AG20443 (cell line): ENCODE data around the gene SH3PXD2A.

Experiments used
- DNase-seq: peaks from one replicate; pipeline ENCODE4 v3.0.0; 2012; ENCODE audit warnings: low spot score, mixed read lengths

SH3PXD2A gene

DNA sequence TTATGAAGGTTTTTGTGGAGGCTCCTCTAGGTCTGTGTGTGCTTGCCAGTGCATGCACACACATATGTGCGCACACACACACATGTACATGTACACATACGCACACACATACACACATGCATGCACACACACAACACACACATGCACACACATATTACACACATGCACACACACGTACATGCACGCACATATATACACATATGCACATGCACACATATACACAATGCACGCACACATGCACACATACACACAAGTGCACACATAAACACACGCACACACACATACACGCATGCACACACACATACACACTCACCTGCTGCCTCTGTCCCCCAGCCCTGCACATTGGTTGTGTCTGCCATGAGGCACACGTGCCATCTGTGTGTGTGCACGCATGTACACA lies 295.6 kb downstream of the SH3PXD2A start:
- no peak for DNase-seq

DNA sequence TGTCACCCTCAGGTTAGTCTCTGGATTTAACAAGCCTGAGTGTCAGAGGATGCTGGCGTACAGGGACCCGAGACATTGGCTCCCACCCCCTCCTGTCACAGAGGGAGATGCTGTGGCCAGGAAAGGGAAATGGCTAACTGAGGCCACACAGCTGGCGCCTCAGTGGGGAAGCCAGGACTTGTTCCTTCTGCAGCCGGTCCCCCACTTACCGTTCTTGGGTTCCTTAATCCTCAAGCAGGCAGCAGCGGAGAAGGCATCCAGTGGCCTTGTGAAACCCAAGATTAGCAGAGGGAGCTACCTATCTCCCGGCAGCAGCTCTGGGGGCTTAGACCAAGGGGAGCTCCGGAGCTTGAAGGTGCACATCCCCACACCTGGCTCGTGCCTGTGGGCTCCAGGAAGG lies 296.5 kb downstream of the SH3PXD2A start:
- no peak for DNase-seq

DNA sequence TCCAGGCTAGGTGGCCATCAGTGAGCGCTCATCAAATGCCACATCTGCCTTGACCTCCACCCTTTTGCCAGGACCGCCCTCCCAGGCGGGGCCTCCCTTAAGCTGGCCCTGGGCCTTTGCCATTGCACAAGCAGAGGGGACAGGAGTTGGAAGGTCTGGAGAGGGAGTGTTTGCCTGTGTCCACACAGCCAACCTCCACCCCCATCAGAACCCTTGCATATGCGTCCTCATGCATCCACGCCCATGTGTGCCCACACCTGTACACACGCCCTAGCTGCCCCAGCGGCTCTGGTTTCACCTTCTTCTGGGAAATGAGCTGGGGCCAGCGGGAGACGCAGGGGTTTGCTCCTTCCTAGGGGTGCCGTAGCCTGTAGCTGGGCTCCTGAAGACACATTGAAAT lies 297.9 kb downstream of the SH3PXD2A start:
- no peak for DNase-seq

DNA sequence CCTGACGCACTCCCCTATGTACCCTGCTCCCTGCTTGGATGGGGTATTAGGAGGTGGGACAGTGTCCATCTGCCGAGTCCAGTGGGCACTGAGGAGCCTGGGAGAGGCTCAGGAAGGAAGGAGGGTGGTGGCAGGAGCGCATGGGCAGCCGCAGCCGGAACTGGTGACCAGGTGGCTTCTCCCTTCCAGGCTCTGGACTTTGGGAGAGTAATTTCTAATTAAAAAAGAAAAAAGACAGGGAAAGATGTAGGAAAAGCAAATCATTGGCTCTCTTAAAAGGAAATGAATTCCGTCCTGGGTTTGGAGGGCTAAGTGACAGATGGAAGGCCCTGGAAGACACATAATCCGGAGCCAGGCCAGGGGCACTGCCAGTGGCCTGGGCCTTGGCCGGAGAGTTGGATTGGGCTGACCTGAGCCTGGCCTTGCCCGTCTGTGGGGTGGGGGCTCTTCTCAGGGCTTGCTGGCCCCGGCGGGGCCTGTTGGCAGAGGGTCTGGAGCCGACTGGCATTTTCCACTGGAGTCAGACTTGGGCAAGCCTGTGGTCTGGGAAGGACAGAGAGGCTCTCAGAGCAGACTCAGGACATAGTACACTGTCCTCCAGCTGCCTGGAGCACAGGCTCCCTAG lies 298.9 kb downstream of the SH3PXD2A start:
- DNase-seq, result no peak

DNA sequence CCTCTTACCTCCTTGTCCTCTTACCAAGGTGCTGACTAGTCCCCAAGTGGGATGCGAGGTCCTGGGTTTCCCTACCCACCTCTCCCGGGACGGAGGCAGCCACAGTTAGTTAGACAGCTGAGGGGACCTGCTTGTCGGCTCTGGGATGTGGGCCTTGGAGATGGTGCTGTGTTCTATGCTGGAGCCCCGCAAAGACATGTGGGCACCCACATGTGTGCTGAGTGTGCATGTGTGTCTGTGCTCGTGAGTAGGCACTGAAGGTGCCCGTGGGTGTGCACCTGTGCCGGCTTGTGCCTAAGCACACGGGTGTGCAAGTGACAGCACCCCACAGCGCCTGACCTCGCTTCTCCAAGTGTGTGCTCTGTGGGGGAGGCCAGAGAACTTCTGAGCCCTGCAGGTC lies 299.7 kb downstream of the SH3PXD2A start:
- DNase-seq, result no peak

DNA sequence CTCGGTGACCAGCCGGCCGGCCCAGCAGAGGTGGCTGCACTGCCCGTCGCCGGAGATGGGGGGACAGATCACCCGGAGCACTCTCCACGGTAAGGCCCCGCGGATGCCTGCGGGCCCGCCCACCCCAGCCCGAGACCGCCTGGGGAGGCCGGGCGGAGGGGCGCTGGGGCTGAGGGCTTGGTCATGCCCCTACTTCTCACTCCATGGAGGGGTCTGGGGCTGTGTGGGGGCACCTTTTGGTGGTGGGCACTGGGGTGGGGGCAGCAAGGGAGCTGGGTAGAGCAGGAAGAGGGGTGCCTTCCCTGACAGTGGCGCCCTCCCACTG lies 300.1 kb downstream of the SH3PXD2A start:
- no peak for DNase-seq

DNA sequence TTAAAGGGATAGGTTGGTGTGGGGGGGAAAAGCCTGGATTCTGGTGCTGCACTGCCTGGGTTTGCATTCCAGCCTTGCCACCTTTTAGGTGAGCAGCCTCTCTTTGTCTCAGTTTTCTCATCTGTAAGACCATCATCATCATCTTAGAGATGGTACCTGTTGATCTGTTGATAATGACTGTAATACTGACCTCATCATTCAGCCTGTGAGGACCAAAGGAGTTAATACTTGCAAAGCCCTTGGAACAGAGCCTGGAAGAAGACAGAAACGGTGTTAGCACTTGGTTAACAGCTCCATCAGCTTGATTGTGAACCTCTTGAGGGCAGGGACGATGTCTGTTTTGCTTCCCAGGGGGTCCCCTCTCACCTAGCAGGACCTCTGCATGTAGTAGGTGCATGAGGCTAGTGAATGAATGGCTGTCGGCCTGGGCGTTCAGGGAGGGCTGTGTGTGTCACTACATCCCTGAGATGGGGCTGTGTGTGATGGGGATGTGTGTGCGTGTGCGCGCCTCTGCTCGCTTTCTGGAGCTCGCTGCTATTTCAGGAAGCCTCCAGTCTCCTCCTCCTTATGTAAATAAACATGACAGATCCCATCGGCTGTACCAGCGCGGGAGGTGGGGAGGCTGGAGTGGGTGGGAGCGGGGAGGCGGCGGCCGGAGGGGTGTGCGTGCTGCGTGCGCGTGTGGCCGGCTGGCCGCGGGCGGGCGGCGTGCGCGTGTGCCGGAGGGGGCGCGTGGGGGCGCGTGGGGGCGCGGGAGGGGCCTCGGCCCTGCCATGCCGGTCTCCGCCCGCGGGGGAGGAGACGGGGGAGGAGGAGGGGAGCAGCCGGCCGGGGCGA lies 300.7 kb downstream of the SH3PXD2A start:
- DNase-seq, result peak; percentile 74

DNA sequence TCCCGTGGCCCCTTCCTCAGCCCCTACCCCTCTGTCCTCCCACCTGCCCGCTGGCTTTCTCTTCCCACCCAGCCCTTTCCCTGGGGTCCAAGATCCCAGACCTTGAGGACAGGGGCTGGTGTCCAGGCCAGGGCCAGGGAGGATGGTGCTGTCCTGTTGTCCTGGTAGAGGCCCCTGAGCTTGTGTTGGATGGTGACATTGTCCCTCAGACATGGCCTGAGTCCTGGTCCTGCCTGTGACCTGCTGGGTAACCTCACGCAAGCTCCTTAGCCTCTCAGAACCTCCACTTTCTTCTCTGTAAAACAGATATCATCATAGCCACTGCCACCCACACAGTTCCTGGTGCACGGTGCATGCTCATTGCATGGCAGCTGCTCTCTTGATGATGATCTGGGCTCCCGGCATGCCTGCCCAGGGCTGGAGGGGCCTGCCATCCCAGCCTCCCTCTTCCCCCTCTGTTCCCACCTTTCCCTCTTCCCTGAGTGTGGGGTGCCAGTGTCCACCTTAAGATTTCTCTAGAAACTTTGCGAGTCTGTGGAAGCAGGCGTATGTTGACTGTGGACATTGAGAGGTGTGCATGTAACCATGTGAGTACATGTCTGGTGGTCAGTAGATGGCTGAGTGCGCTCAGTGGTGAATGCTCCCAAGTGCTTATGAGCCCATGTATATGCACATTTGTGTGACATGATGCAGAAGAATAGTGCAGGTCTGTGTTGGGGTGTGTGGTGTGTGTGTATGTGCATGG lies 301.5 kb downstream of the SH3PXD2A start:
- no peak for DNase-seq

DNA sequence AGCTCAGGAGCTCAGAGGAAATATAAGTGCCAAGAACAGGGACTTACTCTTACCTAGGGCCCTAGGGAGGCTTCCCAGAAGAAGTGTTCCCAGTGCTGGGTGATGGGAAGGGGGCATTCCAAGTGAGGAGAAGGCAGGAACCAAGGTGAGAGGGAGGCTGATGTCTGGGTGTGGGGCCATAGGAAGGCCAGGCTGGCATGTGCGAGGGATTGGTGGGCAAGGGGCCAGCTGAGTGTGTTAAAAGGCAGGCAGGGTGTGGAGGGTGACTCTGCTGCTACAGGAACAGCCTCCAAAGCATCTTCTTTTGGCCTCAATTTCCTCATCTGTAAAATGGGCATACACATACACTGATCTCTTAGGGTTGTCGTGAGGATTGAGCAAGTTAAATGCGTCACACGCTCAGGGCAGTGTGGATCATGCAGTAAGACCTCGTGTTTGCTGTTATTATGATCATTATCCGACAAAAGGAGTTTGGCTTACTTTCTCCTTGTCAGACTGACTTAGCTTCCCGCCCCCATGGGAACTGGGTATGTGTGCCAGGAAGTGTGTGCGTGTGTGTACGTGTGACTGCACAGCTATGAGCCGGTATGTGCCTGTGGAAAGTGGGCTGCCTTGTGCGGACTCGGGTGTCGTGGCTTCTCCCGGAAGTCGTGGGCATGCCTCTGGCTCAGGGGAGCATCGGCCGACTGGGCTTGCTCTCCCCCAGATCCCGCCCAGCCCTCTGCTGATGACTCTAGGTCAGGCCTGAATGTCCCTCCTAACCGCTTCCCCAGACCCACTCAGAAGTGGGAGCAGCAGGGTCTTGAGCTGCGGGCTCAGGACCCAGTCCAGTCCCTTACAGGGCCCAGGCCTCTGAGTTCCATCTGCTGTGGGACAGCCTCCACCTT lies 302.3 kb downstream of the SH3PXD2A start:
- DNase-seq, result no peak

DNA sequence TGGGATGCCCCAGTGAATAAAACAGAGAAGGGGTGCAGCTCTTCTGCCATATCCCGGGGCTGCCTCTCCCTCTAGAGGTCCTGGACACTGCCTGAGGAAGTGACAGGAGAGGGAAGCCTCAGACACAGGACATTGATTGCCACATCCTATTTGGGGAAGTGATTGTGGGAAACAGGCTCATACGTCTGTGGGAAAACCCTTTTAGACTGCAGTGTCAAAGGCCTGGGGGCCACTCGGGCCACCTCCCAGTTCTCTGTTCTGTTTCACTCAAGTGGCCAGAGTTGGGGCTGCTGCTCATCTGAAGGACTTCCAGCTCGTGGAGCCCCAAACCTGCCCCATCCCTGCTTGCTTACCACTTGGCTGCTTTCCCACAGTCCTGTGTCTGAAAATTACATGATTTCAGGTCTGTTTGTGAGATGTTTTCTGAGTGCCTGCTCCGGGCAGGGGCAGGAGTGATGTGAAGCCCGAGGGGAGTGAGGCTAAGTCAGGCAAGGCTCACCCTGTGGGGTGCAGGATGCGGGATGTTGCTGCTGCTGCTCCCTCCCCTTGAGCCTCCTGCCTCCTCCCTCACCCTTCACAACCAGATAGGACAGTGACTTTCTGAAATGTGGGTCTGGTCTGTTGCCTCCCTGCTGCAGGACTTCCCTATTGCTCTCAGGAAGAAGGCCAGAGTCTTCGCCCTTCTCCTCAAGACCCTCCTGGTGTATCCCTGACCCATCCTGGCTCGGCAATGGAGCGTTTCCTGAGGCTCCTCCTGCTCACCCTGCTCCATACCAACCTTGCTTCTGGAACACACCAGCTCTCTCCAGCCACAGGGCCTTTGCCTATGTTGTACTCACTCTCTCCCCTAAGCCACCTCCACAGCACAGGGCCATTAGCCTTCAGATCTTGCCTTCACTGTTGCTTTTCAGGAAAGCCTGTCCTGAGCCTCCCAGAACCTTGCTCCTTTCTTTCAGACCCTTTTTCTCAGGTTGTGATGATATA lies 303.5 kb downstream of the SH3PXD2A start:
- no peak for DNase-seq

DNA sequence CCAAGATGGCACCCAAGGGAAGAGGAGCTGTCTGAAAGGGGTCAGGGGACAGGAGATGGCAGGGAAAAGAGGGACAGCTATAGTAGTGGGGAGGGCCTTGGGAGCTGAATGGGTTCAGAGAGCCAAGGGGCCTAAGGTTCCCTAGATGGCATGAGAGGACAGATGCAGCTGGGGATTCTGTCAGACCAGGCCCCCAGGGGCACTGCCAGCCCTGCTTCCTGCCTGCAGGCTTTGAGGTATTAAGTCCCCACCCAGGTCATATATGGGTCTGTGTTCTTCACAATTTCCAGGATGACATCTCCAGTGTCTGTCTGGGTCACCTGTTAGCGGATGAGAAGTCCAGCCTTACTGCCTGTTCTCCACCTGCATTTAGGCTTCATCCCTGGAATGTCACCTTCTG lies 305.1 kb downstream of the SH3PXD2A start:
- DNase-seq, result no peak

DNA sequence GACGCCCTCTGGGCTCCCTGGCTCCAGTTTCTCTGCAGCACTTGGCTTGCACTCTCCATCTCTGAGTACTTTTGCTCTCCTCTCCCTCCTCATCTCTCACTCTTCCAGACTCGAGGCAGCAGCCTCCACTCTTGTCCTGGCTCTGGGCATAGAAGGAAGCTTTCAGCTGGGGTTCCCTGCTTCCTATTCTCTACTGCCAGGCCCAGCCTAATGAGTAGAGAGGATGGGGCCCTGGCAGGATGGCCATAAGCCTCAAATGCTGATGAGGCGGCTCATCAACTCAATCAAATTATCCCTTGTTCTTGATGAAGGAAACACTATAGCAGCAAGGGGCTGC lies 306.1 kb downstream of the SH3PXD2A start:
- DNase-seq, result no peak

DNA sequence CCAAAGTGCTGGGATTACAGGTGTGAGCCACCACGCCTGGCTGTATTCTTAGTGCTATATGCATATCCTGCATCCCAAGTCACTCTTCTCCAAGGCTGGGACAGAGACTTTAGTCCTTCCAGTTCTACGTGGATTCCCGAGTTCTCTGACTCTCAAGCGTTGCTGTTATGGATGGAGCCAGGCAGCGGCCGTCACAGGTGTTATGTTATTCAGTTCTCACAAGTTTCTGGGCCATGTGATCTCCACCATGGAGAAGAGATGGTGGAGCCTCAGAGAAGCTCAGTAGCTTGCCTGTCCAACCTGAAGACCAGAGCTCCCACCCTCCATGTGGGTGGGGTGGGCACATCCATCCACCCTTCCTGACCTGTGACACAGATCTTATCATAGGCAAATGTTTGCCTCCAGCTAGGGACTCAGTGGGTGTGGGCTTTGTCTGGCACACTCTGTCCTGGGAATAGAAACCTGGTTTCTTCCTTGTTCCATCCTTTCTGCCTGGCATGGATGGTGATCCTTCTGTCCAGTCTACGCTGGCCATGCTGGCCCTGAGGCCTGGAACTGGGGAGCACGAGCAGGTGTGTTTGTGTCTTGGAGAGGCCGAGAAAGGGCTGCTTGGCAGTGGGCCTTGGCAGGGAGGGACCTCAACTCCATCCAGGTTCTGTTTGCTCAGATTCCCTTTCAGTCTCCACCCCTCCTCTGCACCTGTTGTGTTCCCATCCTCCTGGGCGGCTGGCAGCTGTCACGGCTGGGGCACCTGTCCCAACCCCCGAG lies 306.6 kb downstream of the SH3PXD2A start:
- no peak for DNase-seq

DNA sequence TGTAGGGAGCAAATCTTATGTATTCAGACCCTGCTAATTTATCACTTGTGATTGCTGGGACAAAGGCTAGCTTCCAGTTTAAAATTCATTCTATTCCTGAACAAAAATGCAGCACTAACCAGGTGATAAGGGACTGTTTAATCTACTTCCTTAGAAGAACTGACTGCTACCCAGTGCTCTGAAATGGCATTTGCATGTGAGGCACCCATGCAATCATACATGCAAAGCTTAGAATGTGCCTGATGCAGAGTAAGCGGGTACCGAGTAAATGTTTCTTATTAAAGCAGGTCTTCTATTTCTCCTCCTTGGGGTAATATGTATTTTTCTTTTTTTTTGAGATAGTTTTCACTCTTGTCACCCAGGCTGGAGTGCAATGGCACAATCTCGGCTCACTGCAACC lies 307.4 kb downstream of the SH3PXD2A start:
- no peak for DNase-seq

DNA sequence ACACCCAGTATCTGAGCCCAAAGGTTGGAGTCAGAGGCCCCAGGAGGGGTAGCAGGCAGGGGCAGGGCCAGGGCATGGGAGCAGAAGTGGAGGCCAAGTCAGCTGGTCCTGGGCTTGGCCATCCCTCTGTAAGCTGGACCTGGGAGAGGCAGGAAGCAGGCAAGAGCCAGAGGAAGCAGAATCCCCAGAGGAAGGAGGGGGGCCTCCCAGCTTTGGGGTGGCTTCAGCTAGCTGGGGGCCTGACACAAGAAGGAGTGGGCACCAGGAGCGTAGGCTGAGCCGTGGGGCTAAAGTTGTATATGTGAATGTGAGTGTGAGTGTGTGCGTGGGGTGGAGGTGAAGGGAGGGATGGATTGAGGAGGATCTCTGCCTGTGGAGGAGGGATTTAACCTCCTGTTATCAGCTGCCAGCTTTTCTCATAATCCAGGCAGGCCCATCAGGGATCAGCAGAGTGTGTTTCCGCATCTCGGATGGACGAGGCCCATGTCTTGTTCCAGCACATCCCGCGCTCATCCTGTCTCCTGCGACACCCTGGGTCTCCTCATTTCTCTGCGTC lies 307.9 kb downstream of the SH3PXD2A start:
- no peak for DNase-seq

DNA sequence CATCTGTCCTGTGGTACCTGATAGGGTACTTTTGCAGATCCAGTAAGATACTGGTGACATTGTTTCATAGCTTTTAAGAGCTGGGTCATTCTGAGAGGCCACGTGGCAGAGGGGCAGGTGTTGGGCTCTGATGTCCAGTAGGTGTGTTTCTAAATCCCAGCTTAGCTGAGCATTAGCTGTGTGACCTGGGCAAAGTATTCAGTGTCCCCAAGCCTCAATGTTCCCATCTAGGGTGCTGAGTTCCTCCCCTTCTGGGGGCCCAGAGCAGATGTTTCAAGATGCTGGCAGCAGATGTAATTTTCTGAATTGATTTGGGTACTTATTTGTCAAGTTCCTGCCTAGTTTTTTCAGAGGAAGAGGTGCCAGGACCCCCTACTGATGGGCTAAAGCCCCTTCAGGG lies 309.0 kb downstream of the SH3PXD2A start:
- no peak for DNase-seq

DNA sequence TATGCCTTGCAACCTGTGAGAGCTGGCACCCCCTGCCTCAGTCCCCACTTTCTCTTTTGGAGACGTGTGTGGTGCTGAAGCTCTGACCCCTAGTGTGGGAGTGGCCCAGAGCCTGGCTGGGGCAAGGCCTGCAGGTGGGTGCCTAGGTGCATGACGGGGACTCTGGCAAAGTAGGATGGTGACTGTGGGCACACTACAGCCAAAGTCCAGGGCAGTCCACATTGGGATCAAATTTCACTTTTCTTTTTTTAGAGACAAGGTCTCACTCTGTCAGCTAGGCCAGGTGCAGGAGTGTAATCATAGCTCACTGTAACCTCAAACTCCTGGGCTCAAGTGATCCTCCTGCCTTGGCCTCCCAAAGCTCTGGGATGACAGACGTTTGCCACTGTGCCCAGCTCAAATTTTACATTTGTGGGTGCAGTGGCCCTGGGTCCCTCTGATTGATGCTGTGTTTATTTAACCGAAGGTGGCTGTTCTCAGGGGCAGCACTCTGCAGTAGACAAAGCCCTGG lies 309.6 kb downstream of the SH3PXD2A start:
- no peak for DNase-seq

DNA sequence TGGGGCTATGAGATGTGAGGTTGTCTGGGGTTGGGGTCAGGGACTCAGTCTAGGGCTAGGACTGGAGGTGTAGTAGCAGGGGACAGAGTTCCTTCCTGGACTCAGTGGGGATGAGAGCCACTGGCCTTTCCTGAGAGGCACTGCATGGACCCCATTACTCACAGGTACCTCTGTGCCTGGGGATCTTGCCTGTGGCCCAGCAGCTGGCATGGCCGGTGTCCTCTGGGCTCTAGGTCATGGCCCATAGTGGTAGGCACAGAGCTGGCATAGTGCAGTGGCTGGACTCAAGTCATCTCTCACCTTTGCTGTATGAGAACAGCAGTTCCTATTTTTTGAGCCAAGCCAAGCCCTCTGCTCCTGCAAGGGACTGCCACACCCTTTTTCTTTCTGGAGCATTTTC lies 310.0 kb downstream of the SH3PXD2A start:
- no peak for DNase-seq

DNA sequence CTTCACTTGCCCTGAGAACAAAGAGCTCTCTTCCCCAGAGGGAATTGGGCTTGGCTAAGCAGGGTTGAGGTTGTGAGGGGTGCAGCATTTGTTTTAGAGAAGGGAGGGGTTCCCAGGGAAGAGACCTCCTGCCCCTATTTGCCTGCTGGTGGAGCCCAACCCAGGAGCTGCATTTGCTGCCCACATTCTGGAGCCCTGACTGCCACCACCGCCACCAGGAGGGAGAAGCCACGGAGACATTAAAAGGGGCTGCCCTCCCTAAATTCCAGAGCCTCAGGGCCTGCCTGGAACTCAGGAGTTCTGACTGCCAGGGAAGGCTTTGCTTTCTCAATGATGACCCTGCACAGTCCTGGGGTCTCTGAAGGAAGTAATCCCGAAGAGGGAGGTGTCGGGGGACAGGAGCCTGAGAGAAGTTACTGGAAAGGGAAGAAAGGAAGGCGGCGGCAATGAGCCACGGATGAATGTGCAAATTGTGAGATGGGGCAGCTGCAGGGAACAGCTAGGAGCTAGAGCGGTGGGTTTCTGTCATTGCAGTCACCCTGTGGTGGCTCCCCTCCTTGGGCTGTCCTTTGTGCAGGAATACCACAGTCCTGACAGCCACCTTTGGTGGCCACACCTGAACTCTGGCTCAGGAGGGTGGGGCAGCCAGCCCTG lies 310.6 kb downstream of the SH3PXD2A start:
- DNase-seq, result no peak
